Measurements from ENCODE around the gene CACNA1C.

Gene CACNA1C

GRCh38 chr12:2309647-2310046 lies 256.9 kb downstream of the CACNA1C start:
- Histone ChIP-seq H2AFZ (ENCODE audit: low read depth) (no peak overlapping the region), H3K4me3 (IDR thresholded peaks at IDR 0.05; ENCODE audit: insufficient read depth, low read depth, low read length) (no peak overlapping the region), H3K27ac (no peak overlapping the region), H3K9ac (no peak overlapping the region), H3K27me3 (ENCODE audit: insufficient read depth, low read depth) (no peaks in the 10 kb centered on the region), H3K4me2 (no peak overlapping the region), H3K36me3 (ENCODE audit: insufficient read depth) (no peaks in the 10 kb centered on the region), H4K20me1 (ENCODE audit: insufficient read depth) (no peaks in the 10 kb centered on the region), H3K79me2 (ENCODE audit: insufficient read depth, low read depth) (no peaks in the 10 kb centered on the region), H3K4me1 (ENCODE audit: low read depth, poor library complexity, severe bottlenecking) (no peaks in the 10 kb centered on the region)
- no peak for TF ChIP-seq CTCF (conservative IDR thresholded peaks at IDR 0.05; ENCODE audit: low read depth, low read length)

DNA sequence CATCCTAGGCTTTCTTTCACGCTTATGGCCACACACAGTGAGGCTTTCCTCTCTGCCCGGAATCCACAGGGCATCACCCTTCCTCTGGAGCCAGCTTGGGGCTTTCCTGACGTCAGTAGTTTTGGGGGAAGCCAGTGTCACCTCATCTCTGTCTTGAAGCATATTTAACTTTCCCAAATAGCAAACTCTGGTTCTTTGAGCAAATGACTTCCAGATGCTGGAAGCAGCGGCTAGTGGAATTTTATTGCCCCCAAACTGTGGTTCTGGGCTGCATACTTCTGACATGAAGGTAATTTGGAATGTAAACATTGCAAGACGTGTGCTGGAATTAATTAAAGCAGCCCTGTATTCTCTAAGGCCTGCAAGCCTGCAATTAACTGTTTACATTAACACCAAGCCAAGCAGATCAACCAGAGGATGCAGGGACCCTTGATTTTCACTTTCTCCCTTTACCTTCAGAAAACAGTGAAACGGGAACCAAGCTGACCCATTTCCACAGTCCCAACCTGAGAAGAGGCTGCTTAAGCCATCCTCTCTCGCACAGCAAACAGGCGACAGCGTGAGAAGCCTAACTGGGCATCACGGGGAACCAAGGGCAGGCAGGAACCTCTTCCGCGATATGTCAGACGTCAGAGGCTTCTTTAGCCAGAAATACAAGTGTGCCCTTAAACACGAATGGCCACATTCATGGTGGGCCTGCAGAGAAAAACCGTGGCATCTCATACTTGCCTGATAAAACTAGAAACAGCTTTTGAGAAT lies 258.4 kb downstream of the CACNA1C start:
- Histone ChIP-seq H3K9ac (no peak overlapping the region), H2AFZ (ENCODE audit: low read depth) (no peak overlapping the region), H3K27me3 (ENCODE audit: insufficient read depth, low read depth) (no peaks in the 10 kb centered on the region), H4K20me1 (ENCODE audit: insufficient read depth) (no peaks in the 10 kb centered on the region), H3K27ac (no peak overlapping the region), H3K36me3 (ENCODE audit: insufficient read depth) (no peaks in the 10 kb centered on the region), H3K4me3 (IDR thresholded peaks at IDR 0.05; ENCODE audit: insufficient read depth, low read depth, low read length) (no peak overlapping the region), H3K4me2 (no peak overlapping the region), H3K79me2 (ENCODE audit: insufficient read depth, low read depth) (no peaks in the 10 kb centered on the region), H3K4me1 (ENCODE audit: low read depth, poor library complexity, severe bottlenecking) (no peaks in the 10 kb centered on the region)
- TF ChIP-seq CTCF (conservative IDR thresholded peaks at IDR 0.05; ENCODE audit: low read depth, low read length) = no peak

DNA sequence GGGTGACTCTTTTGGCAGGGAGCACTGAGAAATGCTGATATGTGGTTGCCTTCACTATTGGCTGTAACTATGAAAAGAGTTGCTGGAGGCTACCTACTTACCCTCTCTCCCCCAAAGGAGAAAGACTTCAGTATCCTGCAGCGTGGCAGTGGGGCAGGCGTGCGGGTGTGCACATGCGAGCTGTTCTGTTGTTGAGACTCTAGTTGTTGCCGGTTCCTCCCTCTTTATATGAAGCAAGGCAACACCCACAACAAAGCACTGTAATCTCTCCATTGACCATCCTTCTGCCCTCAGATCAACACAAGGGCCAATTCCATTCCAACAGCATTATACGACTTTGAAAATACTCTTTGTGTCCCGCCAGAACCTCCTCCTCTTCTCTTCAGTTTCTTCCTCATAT lies 259.4 kb downstream of the CACNA1C start:
- H3K27ac ChIP-seq = no peak overlapping the region
- TF ChIP-seq CTCF (conservative IDR thresholded peaks at IDR 0.05; ENCODE audit: low read depth, low read length) = no peak
- no peak overlapping the region for H3K9ac ChIP-seq
- no peaks in the 10 kb centered on the region for H3K79me2 ChIP-seq (ENCODE audit: insufficient read depth, low read depth)
- no peak overlapping the region for H3K4me2 ChIP-seq
- no peaks in the 10 kb centered on the region for H3K4me1 ChIP-seq (ENCODE audit: low read depth, poor library complexity, severe bottlenecking)
- no peaks in the 10 kb centered on the region for H4K20me1 ChIP-seq (ENCODE audit: insufficient read depth)
- H3K4me3 ChIP-seq (IDR thresholded peaks at IDR 0.05; ENCODE audit: insufficient read depth, low read depth, low read length) = no peak overlapping the region
- H2AFZ ChIP-seq (ENCODE audit: low read depth) = no peak overlapping the region
- no peaks in the 10 kb centered on the region for H3K27me3 ChIP-seq (ENCODE audit: insufficient read depth, low read depth)
- no peaks in the 10 kb centered on the region for H3K36me3 ChIP-seq (ENCODE audit: insufficient read depth)

GRCh38 chr12:2312770-2313169 lies 260.0 kb downstream of the CACNA1C start:
- Histone ChIP-seq H3K36me3 (ENCODE audit: insufficient read depth) (no peaks in the 10 kb centered on the region), H3K4me2 (no peak overlapping the region), H3K9ac (no peak overlapping the region)

More at GRCh38 chr12:2312770-2313169, 260.0 kb downstream of the CACNA1C start:
- no peak overlapping the region for H2AFZ ChIP-seq (ENCODE audit: low read depth)
- no peak overlapping the region for H3K4me3 ChIP-seq (IDR thresholded peaks at IDR 0.05; ENCODE audit: insufficient read depth, low read depth, low read length)
- TF ChIP-seq CTCF (conservative IDR thresholded peaks at IDR 0.05; ENCODE audit: low read depth, low read length) = no peak
- no peak overlapping the region for H3K27ac ChIP-seq
- no peaks in the 10 kb centered on the region for H3K27me3 ChIP-seq (ENCODE audit: insufficient read depth, low read depth)
- H4K20me1 ChIP-seq (ENCODE audit: insufficient read depth) = no peaks in the 10 kb centered on the region
- H3K4me1 ChIP-seq (ENCODE audit: low read depth, poor library complexity, severe bottlenecking) = no peaks in the 10 kb centered on the region
- no peaks in the 10 kb centered on the region for H3K79me2 ChIP-seq (ENCODE audit: insufficient read depth, low read depth)
